ENCODE results near the gene CHRND. TPM values are rescaled to one million over a fixed set of nuclear protein-coding genes. Genes with fewer than 3 reads are reported as not detected.

CHRND gene
- total RNA-seq, 2 experiments from 2014 or later = not detected

GRCh38 chr2:232490221-232491138, 35.5 kb upstream of the CHRND start:
- H3K9me2 ChIP-seq (ENCODE audit: insufficient read depth, low read length) = no peaks in the 10 kb centered on the region
- no peak for DNase-seq (ENCODE audit: low spot score)
- H3K9me3 ChIP-seq (ENCODE audit: low read length) = no peaks in the 10 kb centered on the region
- ChIA-PET POLR2A (interaction anchor here (0.7 kb wide), 1 partner anchor 1813 kb away, joined by 3 read pairs; no protein-coding TSS in a partner anchor), CTCF (ENCODE audit: unreplicated experiment) (no interaction called here)
- H3K4me2 ChIP-seq (ENCODE audit: low read length) = no peak overlapping the region
- no peaks in the 10 kb centered on the region for H3K4me1 ChIP-seq (ENCODE audit: insufficient read depth, low read length, poor library complexity, severe bottlenecking)
- BruUV-seq (replicated peaks) = no TSS peak
- no peak overlapping the region for H2AFZ ChIP-seq (ENCODE audit: low read length)
- H4K20me1 ChIP-seq (ENCODE audit: insufficient read depth, low read length) = no peaks in the 10 kb centered on the region
- no peaks in the 10 kb centered on the region for H3K36me3 ChIP-seq (ENCODE audit: insufficient read depth, low read length)
- H3K4me3 ChIP-seq (ENCODE audit: low read depth, low read length, poor library complexity, severe bottlenecking) = no peak overlapping the region
- no peaks in the 10 kb centered on the region for H3K79me2 ChIP-seq (ENCODE audit: insufficient read depth, low read depth, low read length)
- TF ChIP-seq EZH2phosphoT487 (IDR thresholded peaks at IDR 0.05; ENCODE audit: borderline replicate concordance, low read depth, low read length) = no peak
- TF ChIP-seq, protein P1, sequence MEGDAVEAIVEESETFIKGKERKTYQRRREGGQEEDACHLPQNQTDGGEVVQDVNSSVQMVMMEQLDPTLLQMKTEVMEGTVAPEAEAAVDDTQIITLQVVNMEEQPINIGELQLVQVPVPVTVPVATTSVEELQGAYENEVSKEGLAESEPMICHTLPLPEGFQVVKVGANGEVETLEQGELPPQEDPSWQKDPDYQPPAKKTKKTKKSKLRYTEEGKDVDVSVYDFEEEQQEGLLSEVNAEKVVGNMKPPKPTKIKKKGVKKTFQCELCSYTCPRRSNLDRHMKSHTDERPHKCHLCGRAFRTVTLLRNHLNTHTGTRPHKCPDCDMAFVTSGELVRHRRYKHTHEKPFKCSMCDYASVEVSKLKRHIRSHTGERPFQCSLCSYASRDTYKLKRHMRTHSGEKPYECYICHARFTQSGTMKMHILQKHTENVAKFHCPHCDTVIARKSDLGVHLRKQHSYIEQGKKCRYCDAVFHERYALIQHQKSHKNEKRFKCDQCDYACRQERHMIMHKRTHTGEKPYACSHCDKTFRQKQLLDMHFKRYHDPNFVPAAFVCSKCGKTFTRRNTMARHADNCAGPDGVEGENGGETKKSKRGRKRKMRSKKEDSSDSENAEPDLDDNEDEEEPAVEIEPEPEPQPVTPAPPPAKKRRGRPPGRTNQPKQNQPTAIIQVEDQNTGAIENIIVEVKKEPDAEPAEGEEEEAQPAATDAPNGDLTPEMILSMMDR (conservative IDR thresholded peaks at IDR 0.05; ENCODE audit: low read length) = no peak
- no peak overlapping the region for H3K27ac ChIP-seq (ENCODE audit: low read depth, low read length, poor library complexity, severe bottlenecking)
- intact Hi-C loops (cut with micrococcal nuclease; ENCODE audit: unreplicated experiment) = no loop called here

DNA sequence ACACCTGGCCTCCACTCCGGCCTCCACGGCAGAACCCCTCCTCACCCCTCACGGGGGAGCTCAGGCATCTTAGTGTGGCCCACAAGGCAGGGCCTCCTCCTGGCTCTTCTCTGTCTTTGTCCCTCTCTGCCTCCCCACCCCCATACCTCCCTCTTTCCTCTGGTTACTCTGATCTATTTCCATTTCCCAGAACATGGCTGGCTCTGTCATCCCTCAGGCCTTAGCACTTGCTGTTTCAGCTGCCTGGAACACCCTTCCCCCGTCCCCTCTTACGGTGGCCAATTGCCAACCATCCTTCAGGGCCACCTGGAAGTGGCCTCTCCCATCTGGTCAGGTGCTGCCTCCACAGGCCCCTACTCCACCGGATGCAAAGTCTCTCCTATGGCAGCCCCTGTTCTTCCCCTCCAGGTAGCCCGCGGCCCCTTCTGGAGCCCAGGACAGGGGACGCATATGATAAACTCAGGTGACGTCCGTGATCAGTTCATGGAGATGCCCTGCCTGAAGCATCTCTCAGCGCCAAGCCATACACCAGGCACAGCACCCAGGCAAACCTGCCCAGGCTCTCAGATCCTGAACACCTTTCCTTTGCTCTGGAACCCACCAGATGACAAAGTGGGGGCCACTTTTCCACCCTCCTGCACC, 34.7 kb upstream of the CHRND start:
- intact Hi-C loops (cut with micrococcal nuclease; ENCODE audit: unreplicated experiment) = no loop called here
- no peaks in the 10 kb centered on the region for H4K20me1 ChIP-seq (ENCODE audit: insufficient read depth, low read length)
- H2AFZ ChIP-seq (ENCODE audit: low read length) = no peak overlapping the region
- H3K4me2 ChIP-seq (ENCODE audit: low read length) = no peak overlapping the region
- H3K9me3 ChIP-seq (ENCODE audit: low read length) = no peaks in the 10 kb centered on the region
- no TSS peak for BruUV-seq (replicated peaks)
- CTCF ChIA-PET (ENCODE audit: unreplicated experiment) = no interaction called here
- H3K4me3 ChIP-seq (ENCODE audit: low read depth, low read length, poor library complexity, severe bottlenecking) = no peak overlapping the region
- no peaks in the 10 kb centered on the region for H3K79me2 ChIP-seq (ENCODE audit: insufficient read depth, low read depth, low read length)
- H3K27ac ChIP-seq (ENCODE audit: low read depth, low read length, poor library complexity, severe bottlenecking) = no peak overlapping the region
- POLR2A ChIA-PET = interaction anchor here (0.7 kb wide), 1 partner anchor 1814 kb away, joined by 3 read pairs; no protein-coding TSS in a partner anchor
- no peak for DNase-seq (ENCODE audit: low spot score)
- TF ChIP-seq, protein P1 (conservative IDR thresholded peaks at IDR 0.05; ENCODE audit: low read length) = no peak
- TF ChIP-seq EZH2phosphoT487 (IDR thresholded peaks at IDR 0.05; ENCODE audit: borderline replicate concordance, low read depth, low read length) = no peak
- no peaks in the 10 kb centered on the region for H3K4me1 ChIP-seq (ENCODE audit: insufficient read depth, low read length, poor library complexity, severe bottlenecking)
- H3K36me3 ChIP-seq (ENCODE audit: insufficient read depth, low read length) = no peaks in the 10 kb centered on the region
- no peaks in the 10 kb centered on the region for H3K9me2 ChIP-seq (ENCODE audit: insufficient read depth, low read length)

All from OCI-LY7 (cell line).